Right lobe of liver (tissue), 4 donors: ENCODE measurements around the gene SPC24.

ENCODE experiments used
- POLR2A ChIP-seq: fragments of 450-650 bp; IDR thresholded peaks from one replicate; pipeline ENCODE4 v1.6.1; 2017; ENCODE audit warnings: antibody characterized with exemption, mild to moderate bottlenecking
- TF ChIP-seq, protein P1 (sequence below), 4 donors: fragments of 200-600 bp in 3 of 4; fragments of 450-650 bp in 1 of 4; IDR thresholded peaks; one replicate each; pipeline versions ENCODE4 v1.5.1 to v1.8.0; 2016 to 2022; ENCODE audit warnings: antibody characterized with exemption in 4 of 4, mild to moderate bottlenecking in 2 of 4
- donor health status: DM: no; HTN: no; CAD: no.
- donor health status: DM: no; HTN: no; CAD: no.
- donor health status: DM: no; HTN: yes; CAD: no.

DNA sequence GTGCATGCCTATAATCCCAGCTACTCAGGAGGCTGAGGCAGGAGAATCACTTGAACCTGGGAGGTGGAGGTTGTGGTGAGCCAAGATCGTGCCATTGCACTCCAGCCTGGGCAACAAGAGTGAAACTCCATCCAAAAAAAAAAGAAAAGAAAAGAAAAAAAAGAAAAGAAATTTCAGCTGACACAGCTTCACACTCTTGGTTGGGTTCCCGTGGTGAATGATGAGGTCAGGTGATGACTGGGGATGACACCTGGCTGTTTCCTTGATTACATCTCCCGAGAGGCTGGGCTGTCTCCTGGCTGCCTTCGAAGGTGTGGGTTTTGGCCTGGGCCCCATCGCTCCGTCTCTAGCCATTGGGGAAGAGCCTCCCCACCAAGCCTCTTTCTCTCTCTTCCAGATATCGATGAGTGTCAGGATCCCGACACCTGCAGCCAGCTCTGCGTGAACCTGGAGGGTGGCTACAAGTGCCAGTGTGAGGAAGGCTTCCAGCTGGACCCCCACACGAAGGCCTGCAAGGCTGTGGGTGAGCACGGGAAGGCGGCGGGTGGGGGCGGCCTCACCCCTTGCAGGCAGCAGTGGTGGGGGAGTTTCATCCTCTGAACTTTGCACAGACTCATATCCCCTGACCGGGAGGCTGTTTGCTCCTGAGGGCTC is 44.3 kb downstream of the SPC24 start:
- TF ChIP-seq, protein P1, sequence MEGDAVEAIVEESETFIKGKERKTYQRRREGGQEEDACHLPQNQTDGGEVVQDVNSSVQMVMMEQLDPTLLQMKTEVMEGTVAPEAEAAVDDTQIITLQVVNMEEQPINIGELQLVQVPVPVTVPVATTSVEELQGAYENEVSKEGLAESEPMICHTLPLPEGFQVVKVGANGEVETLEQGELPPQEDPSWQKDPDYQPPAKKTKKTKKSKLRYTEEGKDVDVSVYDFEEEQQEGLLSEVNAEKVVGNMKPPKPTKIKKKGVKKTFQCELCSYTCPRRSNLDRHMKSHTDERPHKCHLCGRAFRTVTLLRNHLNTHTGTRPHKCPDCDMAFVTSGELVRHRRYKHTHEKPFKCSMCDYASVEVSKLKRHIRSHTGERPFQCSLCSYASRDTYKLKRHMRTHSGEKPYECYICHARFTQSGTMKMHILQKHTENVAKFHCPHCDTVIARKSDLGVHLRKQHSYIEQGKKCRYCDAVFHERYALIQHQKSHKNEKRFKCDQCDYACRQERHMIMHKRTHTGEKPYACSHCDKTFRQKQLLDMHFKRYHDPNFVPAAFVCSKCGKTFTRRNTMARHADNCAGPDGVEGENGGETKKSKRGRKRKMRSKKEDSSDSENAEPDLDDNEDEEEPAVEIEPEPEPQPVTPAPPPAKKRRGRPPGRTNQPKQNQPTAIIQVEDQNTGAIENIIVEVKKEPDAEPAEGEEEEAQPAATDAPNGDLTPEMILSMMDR (IDR thresholded peaks at IDR 0.05) = no peak
- no peak for TF ChIP-seq POLR2A
